NCI-H345 (cell line): ENCODE data around the gene FGF22.

Source experiments
- DNase-seq: peaks from one replicate; lab custom pipeline; 2025; lab: John Stamatoyannopoulos, UW

The FGF22 gene

DNA sequence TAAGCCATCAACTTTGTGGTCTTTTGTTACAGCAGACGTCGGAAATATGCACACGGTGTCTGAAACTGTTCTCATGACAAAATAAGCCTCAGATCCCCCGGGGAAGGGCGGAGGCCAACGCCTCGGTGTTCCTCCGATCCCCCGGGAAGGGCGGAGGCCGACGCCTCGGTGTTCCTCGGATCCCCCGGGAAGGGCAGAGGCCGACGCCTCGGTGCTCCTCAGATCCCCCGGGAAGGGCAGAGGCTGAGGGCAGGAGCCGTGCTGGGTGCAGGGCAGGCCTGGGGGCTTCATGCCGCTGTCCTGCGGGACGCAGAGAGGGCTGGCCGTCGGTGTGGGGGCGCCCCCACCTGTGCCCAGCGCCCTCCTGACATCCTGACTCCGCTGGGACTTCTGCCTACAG, 4.7 kb downstream of the FGF22 start:
- no peak for DNase-seq

GRCh38 chr19:644789-645188, 5.1 kb downstream of the FGF22 start:
- DNase-seq, result no peak

GRCh38 chr19:645912-646778, 6.5 kb downstream of the FGF22 start:
- DNase-seq, result no peak

DNA sequence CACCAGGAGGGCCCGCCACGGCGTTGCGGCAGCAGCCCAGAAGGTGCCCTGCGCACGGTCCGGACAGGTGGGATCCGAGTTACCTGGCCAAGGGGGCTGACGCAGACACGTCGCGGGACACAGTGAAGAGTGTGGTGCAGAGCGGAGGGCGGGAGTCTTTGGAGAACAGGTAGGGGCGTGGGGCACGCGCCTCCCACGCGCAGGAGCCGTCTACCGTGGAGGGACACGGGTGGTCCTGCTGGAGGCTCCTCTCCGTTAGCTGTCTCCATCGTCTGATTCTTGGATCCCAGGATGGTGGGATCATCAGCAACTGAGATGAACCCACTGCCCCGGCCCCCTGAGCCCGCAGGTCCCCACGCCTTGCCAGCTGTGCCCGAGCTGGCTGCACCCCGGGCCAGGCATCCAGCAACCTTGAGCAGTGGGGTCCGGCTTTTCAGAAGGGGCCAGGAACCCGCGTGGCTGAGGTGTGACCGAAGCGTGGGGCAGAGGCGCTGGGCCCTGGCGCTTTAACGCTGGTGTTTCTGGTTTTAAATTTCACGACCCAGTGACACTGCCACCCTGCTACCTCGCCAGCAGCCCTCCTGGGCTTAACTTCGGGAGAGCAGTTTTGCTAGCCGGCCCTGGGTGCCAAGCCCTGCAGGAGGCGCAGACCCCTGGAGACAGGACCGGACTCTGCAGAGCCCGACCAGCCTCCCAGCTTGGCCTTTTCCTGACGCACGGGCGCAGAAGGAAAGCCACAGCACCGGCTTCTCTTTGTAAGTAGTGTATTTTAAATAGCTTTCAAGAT, 7.3 kb downstream of the FGF22 start:
- DNase-seq, result no peak

- DNase-seq, result no peak
Measured at GRCh38 chr19:647566-648284, 8.0 kb downstream of the FGF22 start.

DNA sequence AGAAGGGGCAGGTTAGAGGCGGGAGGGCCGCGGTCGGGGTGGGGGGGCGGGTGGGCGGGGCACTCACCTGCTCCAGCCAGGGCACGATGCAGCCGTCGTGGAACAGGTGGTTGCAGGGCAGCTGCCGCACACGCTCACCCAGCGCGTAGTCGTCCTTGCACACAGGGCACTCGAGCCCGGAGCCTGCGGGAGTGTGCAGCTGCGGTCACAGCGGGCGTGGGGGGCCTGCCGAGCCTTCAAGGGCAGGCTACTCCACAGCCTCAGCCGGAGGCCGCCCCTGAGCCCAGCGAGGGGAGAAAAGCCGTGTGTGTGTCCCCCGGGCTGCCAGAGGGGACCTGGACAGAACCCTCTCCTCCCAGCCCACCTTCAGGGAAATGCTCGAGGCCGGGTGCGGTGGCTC, 8.6 kb downstream of the FGF22 start:
- no peak for DNase-seq

DNA sequence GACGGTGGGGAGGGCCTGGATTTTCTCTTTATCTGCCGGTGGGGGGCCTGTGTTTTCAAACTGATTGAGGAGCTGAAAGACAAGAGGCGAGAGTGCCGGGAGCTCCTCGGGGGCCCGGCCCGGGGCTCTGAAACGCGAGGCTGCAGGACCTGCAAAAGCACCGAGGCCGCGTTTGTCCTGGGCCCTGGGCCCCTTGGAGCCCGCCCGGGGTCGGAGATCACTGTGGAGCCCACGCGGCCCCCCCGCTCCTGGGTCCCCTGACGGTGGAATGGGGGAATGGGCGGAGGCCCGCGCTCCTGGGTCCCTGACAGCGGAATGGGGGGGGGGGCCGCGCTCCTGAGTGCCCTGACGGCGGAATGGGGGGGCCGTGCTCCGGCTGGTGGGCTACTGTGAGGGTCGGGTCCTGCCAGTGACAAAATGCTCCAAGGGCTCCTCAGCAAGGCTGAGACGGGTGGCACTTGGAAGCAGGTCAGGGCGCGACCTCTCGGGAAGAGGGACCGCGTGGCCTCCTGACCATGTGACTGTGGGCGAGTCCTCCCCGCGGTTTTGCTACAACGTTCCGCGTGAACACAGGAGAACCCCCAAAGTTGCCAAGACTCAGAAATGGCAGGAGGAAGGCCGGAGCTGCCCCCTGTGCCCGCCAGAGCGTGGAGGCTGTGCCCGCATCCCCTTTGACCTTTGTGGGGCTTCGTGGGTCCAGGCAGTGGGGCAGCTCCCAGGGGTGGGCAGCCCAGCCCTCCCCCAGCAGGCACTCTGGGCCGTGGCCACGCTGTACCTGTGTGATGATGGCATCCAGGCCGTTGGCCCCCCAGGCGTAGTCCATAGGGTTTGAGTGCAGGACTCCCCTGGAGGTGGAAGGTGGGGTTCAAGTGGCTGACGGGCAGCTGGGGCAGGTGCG, 9.5 kb downstream of the FGF22 start:
- DNase-seq, result no peak

DNA sequence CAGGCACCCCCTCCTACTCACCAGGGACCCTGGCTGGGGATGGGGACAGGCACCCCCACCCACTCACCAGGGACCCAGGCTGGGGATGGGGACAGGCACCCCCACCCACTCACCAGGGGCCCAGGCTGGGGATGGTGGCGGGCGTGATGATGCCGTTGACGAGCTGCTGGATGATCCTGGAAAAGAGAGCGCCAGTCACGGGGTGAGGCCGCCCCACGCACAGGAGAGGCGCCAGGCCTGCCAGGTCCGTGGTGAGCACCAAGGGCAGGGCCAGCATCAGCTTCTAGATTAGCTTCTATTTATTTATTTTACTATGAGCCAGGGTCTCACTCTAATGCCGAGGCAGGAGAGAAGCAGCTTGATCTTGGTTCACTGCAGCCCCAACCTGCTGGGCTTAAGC, 10.4 kb downstream of the FGF22 start:
- no peak for DNase-seq

DNA sequence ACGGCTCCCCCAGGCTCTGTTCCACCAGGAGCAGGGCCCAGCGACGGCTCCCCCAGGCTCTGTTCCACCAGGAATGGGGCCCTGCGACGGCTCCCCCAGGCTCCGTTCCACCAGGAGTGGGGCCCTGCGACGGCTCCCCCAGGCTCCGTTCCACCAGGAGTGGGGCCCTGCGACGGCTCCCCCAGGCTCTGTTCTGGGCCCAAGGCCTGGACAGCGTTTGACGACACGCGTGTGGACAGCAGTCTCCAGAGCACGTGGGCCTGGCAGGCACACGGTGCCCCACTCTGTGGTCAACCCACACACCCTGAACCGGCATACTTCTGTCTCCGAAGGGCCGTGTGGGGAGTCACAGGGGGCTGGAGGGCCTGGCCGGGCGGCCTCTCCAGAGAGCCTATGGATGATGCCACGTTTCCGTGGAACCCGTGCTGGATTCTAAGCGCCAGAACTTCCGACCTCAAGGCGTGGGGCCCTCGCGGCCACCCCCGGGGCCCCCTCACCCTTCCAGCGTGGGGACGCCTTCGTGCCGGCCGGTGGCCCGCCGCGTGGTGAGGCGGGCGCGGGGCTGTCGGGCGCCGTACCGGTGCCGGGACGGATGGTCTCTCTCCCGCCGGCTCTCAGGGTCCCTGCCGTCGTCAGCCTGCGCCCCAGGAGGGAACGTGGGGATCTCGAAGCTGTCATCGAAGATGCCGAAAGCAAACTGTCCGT, 11.6 kb downstream of the FGF22 start:
- no peak for DNase-seq

- no peak for DNase-seq
Measured at GRCh38 chr19:651991-652390, 12.3 kb downstream of the FGF22 start.

- DNase-seq, result no peak
Measured at GRCh38 chr19:652467-653389, 13.0 kb downstream of the FGF22 start.

- DNase-seq, result no peak
Measured at GRCh38 chr19:653425-653824, 13.7 kb downstream of the FGF22 start.

- no peak for DNase-seq
Measured at GRCh38 chr19:655691-656090, 16.0 kb downstream of the FGF22 start.

DNA sequence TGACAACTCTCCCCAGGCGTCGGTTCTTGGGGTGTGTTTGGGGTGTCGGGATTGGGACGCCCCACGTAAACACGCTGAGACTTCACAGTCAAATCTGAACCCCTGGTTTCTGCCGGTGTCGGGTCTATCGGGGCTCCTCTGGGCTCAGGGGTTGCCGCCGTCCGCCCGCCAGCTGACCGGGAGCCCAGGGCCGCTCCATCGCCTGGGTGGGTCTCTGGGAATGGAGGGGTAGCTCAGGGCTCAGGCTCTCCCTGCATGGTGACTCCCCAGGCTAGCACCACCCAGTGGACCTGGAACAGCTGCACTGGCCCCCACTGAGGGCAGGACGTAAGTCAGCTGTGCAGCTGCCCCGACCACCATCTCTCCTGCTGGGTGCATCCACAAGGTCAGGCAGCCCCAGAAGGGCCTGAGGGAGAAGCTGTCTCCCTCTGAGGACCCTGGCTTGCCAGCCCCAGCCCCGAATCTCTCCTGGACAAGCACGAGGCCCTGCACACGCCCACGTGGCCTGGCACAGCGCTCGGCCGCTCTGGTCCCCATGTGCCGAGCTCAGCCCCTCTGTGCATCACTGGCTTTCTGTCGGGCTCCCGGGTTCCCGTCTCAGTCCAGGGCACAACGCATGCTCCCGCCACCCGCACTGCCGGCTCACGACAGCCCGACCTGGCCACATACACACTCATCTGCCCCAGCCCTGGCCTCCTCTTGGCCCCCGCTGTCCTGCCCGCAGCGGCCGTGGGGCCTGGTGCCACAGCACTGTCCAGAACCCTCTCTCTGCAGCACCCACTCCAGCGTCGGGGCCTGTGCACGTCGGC, 17.3 kb downstream of the FGF22 start:
- DNase-seq, result no peak

DNA sequence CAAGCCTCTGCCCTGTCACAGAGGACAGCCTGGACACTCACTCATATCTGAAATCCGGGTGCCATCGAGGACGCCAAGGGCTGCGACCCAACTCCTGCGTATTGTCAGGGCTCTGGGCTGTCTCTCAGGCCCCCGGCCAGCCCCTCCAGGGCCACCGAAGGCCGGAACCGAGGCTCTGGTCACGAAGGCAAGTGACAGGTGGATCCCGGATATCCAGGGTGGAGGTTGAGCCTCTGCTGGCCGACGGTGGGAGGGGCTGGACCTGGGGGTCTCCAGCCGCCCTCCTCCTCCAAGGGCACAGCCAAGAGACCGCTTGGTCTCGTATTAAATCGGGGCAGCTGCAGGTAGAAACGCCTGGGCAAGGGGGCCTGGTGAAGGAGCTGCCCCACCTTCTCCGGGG, 17.9 kb downstream of the FGF22 start:
- no peak for DNase-seq

GRCh38 chr19:658059-658839, 18.6 kb downstream of the FGF22 start:
- no peak for DNase-seq

GRCh38 chr19:658916-659839, 19.5 kb downstream of the FGF22 start:
- DNase-seq, result no peak
